HL-60 (cell line): ENCODE measurements around the gene MTCL1.

Experiments used
- CTCF ChIP-seq: IDR thresholded peaks from one replicate; pipeline ENCODE4 v1.5.1; 2011; ENCODE audit warnings: low read length, control low read depth, inconsistent platforms; ENCODE audit not compliant: insufficient read depth
- GABPA ChIP-seq: IDR thresholded peaks from 2 replicates; pipeline ENCODE4 v1.6.1; 2012; ENCODE audit warnings: low read depth
- POLR2AphosphoS5 ChIP-seq: IDR thresholded peaks from 2 replicates; pipeline ENCODE4 v1.6.1; 2012; ENCODE audit warnings: low read depth
- REST ChIP-seq: IDR thresholded peaks from 2 replicates; pipeline ENCODE4 v1.6.1; 2012; ENCODE audit warnings: low read depth; ENCODE audit not compliant: insufficient replicate concordance
- SPI1 ChIP-seq: IDR thresholded peaks from 2 replicates; pipeline ENCODE4 v1.6.1; 2012; ENCODE audit warnings: low read depth, mild to moderate bottlenecking, borderline replicate concordance

GRCh38 chr18:8656232-8656631, 49.1 kb upstream of the MTCL1 start:
- TF ChIP-seq CTCF (no peak), POLR2AphosphoS5 (no peak), REST (no peak), GABPA (no peak), SPI1 (no peak)
